Esophagus (tissue), 2 donors: ENCODE results near the gene IL17C. TPM values are rescaled to one million over a fixed set of nuclear protein-coding genes. Genes with fewer than 3 reads are reported as not detected.

ENCODE experiments used
- H3K27ac ChIP-seq, 2 donors: one replicate each; pipeline ENCODE4 v1.5.1; 2013; ENCODE audit warnings: low read depth in 2 of 2, mild to moderate bottlenecking in 2 of 2, inconsistent platforms in 1 of 2, low read length in 1 of 2, moderate library complexity in 1 of 2
- H3K27me3 ChIP-seq, 2 donors: one replicate each; pipeline ENCODE4 v1.6.1; 2013; ENCODE audit warnings: low read length in 2 of 2, control low read depth in 1 of 2, mild to moderate bottlenecking in 1 of 2; ENCODE audit not compliant: insufficient read depth in 2 of 2, control insufficient read depth in 1 of 2
- H3K36me3 ChIP-seq, 2 donors: one replicate each; pipeline ENCODE4 v1.6.1; 2013; ENCODE audit warnings: low read length in 1 of 2; ENCODE audit not compliant: control insufficient read depth in 2 of 2, insufficient read depth in 2 of 2
- H3K4me1 ChIP-seq, 2 donors: one replicate each; pipeline ENCODE4 v1.6.1; 2013; ENCODE audit warnings: low read length in 1 of 2; ENCODE audit not compliant: control insufficient read depth in 2 of 2, insufficient read depth in 2 of 2
- H3K4me3 ChIP-seq, 2 donors: one replicate each; pipeline ENCODE4 v1.5.1; 2013; ENCODE audit warnings: low read length in 2 of 2, mild to moderate bottlenecking in 2 of 2, low read depth in 1 of 2, moderate library complexity in 1 of 2
- H3K9me3 ChIP-seq, 2 donors: one replicate each; pipeline ENCODE4 v1.6.1; 2013; ENCODE audit warnings: mild to moderate bottlenecking in 2 of 2, low read depth in 1 of 2, low read length in 1 of 2, moderate library complexity in 1 of 2; ENCODE audit not compliant: control insufficient read depth in 2 of 2, insufficient read depth in 1 of 2
- WGBS, 2 donors: extraction: QIAGEN DNeasy Blood & Tissue Kit; methylation state at CpG; one replicate each; pipeline ENCODE4 v1.1.7; 2013; 5-methylcytosine and 5-hydroxymethylcytosine counted together
- polyA plus RNA-seq, 2 donors: library from polyadenylated mRNA; stranded (reverse); fragments of 200-250 nt; gene quantifications; one replicate each; pipeline ENCODE4 v1.2.3, GENCODE V29; 2013
- donor health status: healthy with polysubstance abuse.
- donor health status: Bipolar disorder and iron deficiency.

IL17C gene
- polyA plus RNA-seq, 2 donors, result 0.07 to 0.59 TPM

DNA sequence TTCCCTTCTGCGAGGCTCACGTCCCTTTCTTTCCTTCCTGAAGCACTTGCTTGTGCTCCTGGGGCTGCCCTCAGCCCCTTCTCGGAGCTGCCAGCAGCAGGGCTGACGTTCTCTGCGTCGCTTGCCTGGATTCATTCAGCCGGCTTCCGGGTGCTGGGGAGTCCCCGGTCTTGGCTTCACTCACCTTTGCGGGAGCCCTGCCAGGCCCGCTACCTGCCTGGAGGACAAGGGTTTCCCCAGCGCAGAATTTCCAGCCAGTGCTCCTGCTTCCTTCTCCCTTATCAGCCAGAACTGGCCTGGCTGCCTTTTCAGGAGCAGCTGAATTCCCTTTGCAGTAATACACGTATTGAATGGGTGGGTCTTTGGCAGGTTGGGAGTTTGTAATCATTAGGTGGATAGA, 22.1 kb upstream of the IL17C start:
- peak overlapping the region in 1 of 2 donors; percentile 11 for H3K27ac ChIP-seq
- WGBS, 2 donors, result 35 to 51% methylated on average over 13 of the region's 13 CpGs

DNA sequence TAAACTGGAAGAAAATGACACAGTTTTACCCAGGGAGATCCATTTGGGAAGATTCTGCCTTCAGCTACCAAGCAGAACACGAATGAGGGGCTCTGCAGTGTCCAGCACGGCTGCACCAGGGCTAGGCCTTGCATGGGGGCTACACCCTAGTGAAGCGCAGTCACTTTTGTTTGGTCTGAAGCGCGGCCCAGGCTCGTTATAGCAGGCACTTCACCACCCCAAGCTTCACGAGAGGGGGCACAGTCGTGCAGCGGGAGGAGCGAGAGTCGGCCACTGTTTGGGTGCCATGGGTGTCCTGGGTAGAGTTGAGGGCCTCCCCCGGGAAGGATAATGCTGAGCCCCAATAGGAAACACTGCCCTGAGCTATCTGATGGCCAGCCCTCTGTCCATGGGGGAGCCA, 21.6 kb upstream of the IL17C start:
- Histone ChIP-seq H3K36me3 (peaks cover 10 to 30% of the 10 kb centered on the region in 2 donors), H3K4me3 (no peak overlapping the region), H3K4me1 (peaks cover 0 to 5% of the 10 kb centered on the region in 2 donors), H3K27me3 (no peaks in the 10 kb centered on the region), H3K27ac (no peak overlapping the region), H3K9me3 (no peaks in the 10 kb centered on the region)
- WGBS, 2 donors, result 76 to 87% methylated on average over 12 of the region's 12 CpGs

More for the DNA sequence above, 22.1 kb upstream of the IL17C start:
- Histone ChIP-seq H3K9me3 (no peaks in the 10 kb centered on the region), H3K27me3 (no peaks in the 10 kb centered on the region), H3K36me3 (peaks cover 13 to 34% of the 10 kb centered on the region in 2 donors), H3K4me1 (peaks cover 0 to 5% of the 10 kb centered on the region in 2 donors), H3K4me3 (no peak overlapping the region)

DNA sequence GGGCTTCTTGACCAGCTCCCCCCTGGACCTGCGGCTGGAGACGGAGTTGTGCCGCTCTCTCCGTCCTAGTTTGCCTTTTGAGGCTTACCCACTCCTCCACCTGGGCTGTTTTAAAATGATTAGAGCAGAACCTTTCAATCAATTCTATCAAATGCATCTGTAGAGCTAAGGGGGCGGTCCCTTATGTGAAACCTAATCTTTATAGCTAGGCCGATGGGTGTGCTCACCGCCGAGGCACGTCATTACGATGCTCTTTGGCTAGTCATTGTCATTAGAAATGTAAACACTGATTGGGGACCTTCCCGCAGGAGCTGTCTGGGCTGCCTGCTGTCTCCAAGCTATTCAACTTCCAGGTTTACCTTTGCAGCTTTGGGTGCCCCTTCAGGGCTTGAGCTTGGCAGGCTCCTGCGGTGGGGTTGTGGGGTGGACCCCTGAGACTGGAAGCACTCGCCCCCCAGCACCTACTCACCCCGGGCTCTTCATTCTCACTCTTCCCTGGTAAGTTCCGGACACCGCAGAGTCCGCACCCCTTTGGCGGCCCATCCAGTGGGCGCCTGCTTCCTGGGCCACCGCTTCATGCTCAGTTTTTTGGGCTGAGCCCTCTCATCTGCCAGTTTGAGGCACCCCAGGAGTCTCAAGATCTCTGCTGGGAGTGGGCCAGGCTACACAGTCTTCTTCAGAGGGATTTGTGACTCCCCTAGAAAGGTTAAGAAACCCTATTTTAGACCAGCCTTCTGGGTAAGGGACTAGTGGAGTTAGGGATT, 20.9 kb upstream of the IL17C start:
- 85 to 91% methylated on average over 20 of the region's 20 CpGs for WGBS, 2 donors
- no peak overlapping the region for H3K27ac ChIP-seq
- no peaks in the 10 kb centered on the region for H3K9me3 ChIP-seq
- no peaks in the 10 kb centered on the region for H3K27me3 ChIP-seq
- no peak overlapping the region for H3K4me3 ChIP-seq
- peaks cover 0 to 5% of the 10 kb centered on the region in 2 donors for H3K4me1 ChIP-seq
- H3K36me3 ChIP-seq, result peaks cover 10 to 31% of the 10 kb centered on the region in 2 donors

DNA sequence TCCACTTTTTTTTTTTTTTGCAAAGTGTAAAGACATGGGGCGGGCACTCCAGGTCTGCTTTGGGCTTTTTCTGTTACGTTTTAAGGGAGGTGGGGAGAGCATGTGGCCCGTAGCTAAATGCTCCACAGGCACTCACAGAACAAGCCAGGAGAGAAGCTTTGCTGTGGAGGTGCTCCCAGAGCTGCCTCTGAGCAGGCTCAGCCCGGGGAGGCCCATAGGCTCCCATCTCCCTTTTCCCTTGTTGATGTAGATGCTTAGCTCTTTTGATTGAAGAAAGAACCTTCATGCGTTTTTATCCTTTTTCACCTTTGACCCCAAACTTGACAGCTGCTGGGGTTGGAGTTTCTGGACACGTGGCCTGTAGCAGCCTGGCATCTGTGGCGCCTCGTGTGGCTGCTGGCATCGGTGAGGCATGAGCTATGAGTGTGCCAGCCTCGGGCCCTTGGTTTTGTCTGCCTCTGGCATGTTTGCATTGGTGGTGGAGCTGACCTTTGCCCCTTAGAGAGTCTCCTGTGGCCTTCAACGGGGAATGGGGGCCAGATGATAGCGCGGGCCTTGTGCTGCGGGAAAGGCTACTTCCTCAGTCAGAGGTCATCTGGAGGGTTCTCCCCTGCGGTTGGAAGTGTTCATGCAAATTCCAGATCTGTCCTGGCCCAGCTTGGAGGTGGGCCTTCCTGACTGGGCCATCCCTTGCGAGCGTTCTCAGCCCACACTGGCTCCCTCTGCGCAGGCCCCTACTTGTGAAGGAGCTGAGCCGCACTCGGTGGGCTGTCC, 20.0 kb upstream of the IL17C start:
- WGBS, 2 donors, result 73 to 85% methylated on average over 20 of the region's 20 CpGs
- Histone ChIP-seq H3K27ac (no peak overlapping the region), H3K36me3 (peaks cover 17 to 40% of the 10 kb centered on the region in 2 donors)

DNA sequence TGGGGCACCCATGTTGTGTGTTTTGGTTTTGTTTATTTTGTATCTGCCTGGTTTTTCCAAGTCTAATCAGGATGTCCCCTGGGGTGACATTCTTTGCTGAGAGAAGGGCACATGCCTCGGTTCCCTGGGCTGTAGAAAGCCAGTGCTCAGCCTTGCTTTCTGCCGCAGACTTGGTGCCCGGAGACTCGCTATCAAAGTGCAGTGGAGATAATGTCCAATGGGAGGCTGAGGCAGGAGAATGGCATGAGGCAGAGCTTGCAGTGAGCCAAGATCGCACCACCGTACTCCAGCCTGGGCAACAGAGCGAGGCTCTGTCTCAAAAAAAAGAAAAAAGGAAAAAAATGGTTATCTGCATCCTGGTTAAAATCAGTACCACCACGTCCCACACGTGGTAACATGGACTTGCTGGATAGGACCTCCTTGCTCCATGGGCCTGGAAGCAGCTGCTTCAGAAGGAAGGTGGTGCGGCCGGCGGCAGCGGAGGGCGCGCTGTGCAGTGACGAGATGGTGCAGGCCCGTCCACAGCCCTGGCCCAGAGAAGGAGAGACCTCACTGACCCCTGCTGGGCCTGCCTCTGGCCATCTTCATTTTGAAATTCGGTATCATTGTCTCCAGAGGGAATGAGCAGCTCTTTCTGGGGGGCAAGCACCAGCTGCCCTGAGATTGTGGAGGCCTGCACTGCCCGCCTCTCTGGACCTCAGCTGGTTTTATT, 19.3 kb upstream of the IL17C start:
- H3K4me3 ChIP-seq, result no peak overlapping the region
- WGBS, 2 donors, result 93 to 94% methylated on average over 19 of the region's 19 CpGs
- no peaks in the 10 kb centered on the region for H3K27me3 ChIP-seq
- H3K9me3 ChIP-seq, result peaks cover 0 to 2% of the 10 kb centered on the region in 2 donors
- peak overlapping the region in 1 of 2 donors; percentile 65 for H3K27ac ChIP-seq
- peaks cover 0 to 5% of the 10 kb centered on the region in 2 donors for H3K4me1 ChIP-seq
- peaks cover 22 to 46% of the 10 kb centered on the region in 2 donors for H3K36me3 ChIP-seq

More for the DNA sequence above, 20.0 kb upstream of the IL17C start:
- H3K4me1 ChIP-seq, result peaks cover 0 to 5% of the 10 kb centered on the region in 2 donors
- H3K4me3 ChIP-seq, result no peak overlapping the region
- H3K27me3 ChIP-seq, result no peaks in the 10 kb centered on the region
- peaks cover 0 to 2% of the 10 kb centered on the region in 2 donors for H3K9me3 ChIP-seq

DNA sequence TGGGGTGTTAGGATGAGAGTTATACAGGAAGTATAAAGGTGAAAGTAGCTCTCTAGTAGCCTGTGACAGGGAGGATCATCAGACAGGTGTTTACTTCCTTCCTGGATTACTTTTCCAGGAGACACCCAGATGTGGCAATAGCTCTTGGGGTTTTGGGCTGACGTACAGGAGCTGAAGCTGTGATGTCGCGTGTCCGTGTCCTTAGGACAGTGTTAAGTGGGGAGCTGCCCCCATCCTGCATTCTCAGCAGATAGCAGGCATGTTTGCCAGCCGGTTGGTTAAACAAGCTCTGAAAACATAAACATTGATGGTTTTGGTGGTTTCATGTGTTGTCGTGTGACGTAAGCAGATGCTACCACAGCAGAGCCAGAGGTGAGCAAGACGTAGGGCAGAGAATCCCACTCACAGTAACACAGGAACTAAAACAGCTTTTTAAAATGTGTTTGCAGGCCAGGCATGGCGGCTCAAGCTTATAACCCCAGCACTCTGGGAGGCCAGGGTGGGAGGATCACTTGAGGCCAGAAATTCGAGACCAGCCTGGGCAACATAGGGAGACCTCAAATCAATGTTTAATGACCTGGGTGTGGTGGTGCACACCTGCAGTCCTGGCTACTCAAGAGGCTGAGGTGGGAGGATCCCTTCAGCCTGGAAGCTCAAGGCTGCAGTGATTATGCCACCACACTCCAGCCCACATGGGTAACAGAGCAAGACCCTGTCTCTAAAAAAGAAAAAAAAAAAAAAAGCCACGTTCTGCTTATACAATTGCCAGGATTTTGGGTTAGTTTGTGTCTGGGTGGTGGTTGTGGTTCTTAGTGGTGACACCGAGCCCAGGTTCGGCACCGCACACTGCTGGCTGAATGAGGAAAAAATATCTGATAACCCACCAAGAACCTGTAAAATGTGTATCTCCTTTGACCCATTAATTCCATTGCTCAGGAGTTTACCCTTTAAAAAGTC, 18.2 kb upstream of the IL17C start:
- Histone ChIP-seq H3K27me3 (no peaks in the 10 kb centered on the region), H3K4me1 (peaks cover 0 to 5% of the 10 kb centered on the region in 2 donors), H3K4me3 (no peak overlapping the region), H3K27ac (peak overlapping the region in 1 of 2 donors; percentile 65), H3K36me3 (peaks cover 22 to 50% of the 10 kb centered on the region in 2 donors), H3K9me3 (peaks cover 0 to 2% of the 10 kb centered on the region in 2 donors)
- WGBS, 2 donors, result 82 to 84% methylated on average over 14 of the region's 14 CpGs

DNA sequence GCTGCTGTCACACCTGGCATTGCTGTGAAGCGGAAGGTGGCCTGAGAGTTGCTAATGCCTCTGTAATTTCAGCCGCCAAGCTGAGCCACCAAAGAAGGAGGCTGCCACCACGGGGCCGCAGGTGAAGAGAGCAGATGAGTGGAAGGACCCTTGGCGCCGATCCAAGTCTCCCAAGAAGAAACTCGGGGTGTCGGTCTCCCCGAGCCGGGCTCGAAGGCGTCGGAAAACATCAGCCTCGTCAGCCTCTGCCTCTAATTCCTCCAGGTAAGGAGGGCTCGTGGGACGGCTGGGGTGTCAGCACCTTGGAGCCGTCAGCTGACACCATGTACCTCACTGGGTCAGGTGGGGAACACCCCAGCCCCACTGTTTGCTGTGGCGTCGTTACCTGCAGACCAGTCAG, 16.2 kb upstream of the IL17C start:
- no peaks in the 10 kb centered on the region for H3K4me1 ChIP-seq
- peaks cover 22 to 56% of the 10 kb centered on the region in 2 donors for H3K36me3 ChIP-seq
- no peak overlapping the region for H3K27ac ChIP-seq
- H3K4me3 ChIP-seq, result no peak overlapping the region
- H3K27me3 ChIP-seq, result no peaks in the 10 kb centered on the region
- peaks cover 0 to 2% of the 10 kb centered on the region in 2 donors for H3K9me3 ChIP-seq
- WGBS, 2 donors, result 87 to 91% methylated on average over 19 of the region's 19 CpGs

DNA sequence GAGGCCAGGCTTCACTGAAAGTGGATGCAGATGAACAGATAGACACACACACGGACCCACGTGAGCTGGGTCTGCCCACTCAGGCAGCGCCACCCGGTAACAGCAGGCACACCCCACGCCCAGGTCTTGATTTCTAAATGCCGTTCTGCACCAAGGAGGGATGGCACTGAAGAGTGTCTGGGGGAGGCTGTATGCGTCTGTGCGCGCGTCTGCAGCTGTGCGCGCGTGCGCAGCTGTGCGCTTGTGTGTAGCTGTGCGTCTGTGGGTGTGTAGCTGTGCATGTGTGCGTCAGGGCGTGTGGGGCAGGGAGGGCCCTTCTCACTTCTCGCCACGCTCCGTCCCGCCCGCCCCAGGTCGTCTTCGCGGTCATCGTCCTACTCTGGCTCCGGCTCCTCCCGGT, 15.5 kb upstream of the IL17C start:
- WGBS, 2 donors, result 96% methylated on average over 29 of the region's 29 CpGs
- H3K4me3 ChIP-seq, result no peak overlapping the region
- no peaks in the 10 kb centered on the region for H3K27me3 ChIP-seq
- peaks cover 0 to 2% of the 10 kb centered on the region in 2 donors for H3K9me3 ChIP-seq
- no peaks in the 10 kb centered on the region for H3K4me1 ChIP-seq
- H3K36me3 ChIP-seq, result peaks cover 17 to 59% of the 10 kb centered on the region in 2 donors
- no peak overlapping the region for H3K27ac ChIP-seq
